Mucosa of stomach (tissue), 1 donor: ENCODE results near the gene CCDC69.
"Not testable (repeated sequence)": the region's sequence is repeated elsewhere in the genome, so short reads cannot be mapped to it uniquely, and the experiment has no call there.

Experiments used
- H3K27me3 ChIP-seq: one replicate; pipeline ENCODE4 v1.7.0; 2013; ENCODE audit warnings: mild to moderate bottlenecking, low read length; ENCODE audit not compliant: control insufficient read depth, insufficient read depth
- H3K36me3 ChIP-seq: one replicate; pipeline ENCODE4 v1.7.0; 2013; ENCODE audit warnings: low read length; ENCODE audit not compliant: control insufficient read depth, insufficient read depth
- H3K4me1 ChIP-seq: one replicate; pipeline ENCODE4 v1.7.0; 2013; ENCODE audit warnings: mild to moderate bottlenecking, low read length; ENCODE audit not compliant: control insufficient read depth, insufficient read depth
- H3K4me3 ChIP-seq: one replicate; pipeline ENCODE4 v1.7.0; 2013; ENCODE audit warnings: low read length
- H3K9ac ChIP-seq: one replicate; pipeline ENCODE4 v1.7.0; 2013; ENCODE audit warnings: mild to moderate bottlenecking, low read length, moderate library complexity
- H3K9me3 ChIP-seq: one replicate; pipeline ENCODE4 v1.7.0; 2013; ENCODE audit warnings: mild to moderate bottlenecking, low read length, moderate library complexity; ENCODE audit not compliant: control insufficient read depth
- donor health status: Pancreatic carcinoma.

CCDC69 gene

GRCh38 chr5:151223447-151224264 is at the start of gene CCDC69:
Gene CCDC69 (minus strand): TSS chr5:151224092. CDS start chr5:151223970, 122 bp downstream.
- Histone ChIP-seq H3K36me3 (no peaks in the 10 kb centered on the region), H3K27me3 (no peaks in the 10 kb centered on the region), H3K4me1 (peaks cover 13% of the 10 kb centered on the region), H3K9ac (peak within 1 kb of the TSS; percentile 66), H3K9me3 (no peaks in the 10 kb centered on the region), H3K4me3 (peak within 1 kb of the TSS; percentile 35)

DNA sequence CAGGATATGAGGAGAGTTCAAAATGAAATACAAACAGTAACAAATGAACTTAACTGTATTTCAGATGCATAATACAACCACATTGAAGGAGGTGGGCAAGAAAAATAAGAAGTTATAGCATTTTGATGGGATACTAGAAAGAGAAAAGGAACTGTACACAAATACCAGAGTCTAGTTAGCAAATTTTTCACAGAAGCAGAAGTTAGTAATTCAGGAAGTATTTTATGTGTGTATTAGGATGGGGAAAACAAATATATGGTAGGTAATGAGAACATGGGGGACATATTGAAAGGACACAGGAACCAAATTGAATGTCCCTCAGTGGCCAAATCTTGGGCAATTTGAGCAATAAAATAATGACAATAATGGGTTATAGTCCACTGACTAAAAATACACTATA is 47.4 kb upstream of the CCDC69 start:
- H3K9me3 ChIP-seq = no peaks in the 10 kb centered on the region
- H3K27me3 ChIP-seq = no peaks in the 10 kb centered on the region
- no peaks in the 10 kb centered on the region for H3K36me3 ChIP-seq
- no peaks in the 10 kb centered on the region for H3K4me1 ChIP-seq
- no peak overlapping the region for H3K4me3 ChIP-seq
- no peak overlapping the region for H3K9ac ChIP-seq

DNA sequence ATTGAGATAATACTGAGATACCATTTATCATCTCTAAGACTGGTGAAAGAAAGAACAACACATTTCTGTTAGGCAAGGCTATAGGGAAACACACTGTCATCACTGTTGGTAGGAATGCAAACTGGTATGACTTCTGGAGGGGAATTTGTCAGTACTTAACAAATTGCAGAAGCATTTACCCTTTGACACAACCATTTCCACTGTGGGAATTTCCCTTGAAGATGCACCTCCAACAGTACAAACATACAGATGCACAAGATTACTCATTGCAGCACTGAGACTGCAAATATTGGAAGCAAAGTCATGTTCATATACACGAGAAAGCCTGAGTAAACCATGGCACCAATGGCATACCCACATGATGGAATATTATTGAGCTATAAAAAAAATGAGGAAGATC is 46.7 kb upstream of the CCDC69 start:
- no peak overlapping the region for H3K4me3 ChIP-seq
- H3K36me3 ChIP-seq = no peaks in the 10 kb centered on the region
- no peaks in the 10 kb centered on the region for H3K9me3 ChIP-seq
- H3K27me3 ChIP-seq = no peaks in the 10 kb centered on the region
- no peak overlapping the region for H3K9ac ChIP-seq
- H3K4me1 ChIP-seq = no peaks in the 10 kb centered on the region

DNA sequence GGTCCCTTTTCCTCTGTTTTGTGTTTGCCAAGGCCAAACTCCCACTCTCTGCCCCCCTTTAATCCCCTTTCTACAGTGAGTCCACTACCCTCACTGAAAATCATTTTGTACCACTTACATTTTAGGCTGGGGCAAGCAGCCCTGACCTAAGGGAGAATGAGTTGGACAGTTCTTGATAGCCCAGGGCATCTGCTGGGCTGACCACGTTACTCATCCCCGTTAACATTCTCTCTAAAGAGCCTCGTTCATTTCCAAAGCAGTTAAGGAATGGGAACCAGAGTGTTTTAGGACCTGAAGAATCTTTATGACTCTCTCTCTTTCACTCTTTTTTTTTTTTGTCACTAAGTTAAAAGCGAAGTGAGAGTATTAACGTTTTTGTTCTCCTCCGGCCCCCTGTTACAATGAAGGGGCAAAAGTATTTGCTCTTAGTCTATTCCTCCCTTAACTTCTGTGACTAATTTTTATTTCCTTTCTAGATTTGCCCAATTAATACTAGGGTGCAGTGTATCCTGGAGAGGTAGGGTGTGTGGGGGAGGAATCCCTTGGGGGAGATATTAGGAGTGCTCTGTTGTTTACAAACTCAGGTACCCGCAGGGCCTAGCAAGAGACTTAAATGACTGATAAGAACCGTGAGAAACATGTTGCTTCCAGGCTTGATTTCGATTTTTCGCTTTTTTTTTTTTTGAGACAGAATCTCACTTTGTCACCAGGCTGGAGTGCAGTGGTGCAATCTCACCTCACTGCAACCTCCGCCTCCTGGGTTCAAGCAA is 43.8 kb upstream of the CCDC69 start:
- H3K9ac ChIP-seq = no peak overlapping the region
- no peak overlapping the region for H3K4me3 ChIP-seq
- H3K36me3 ChIP-seq = no peaks in the 10 kb centered on the region
- H3K4me1 ChIP-seq = peaks cover 14% of the 10 kb centered on the region
- no peaks in the 10 kb centered on the region for H3K27me3 ChIP-seq
- no peaks in the 10 kb centered on the region for H3K9me3 ChIP-seq

- no peaks in the 10 kb centered on the region for H3K36me3 ChIP-seq
- H3K9me3 ChIP-seq = no peaks in the 10 kb centered on the region
- no peak overlapping the region for H3K9ac ChIP-seq
- H3K4me3 ChIP-seq = no peak overlapping the region
- H3K4me1 ChIP-seq = peaks cover 14% of the 10 kb centered on the region
- no peaks in the 10 kb centered on the region for H3K27me3 ChIP-seq
Observed at GRCh38 chr5:151264113-151264512, 40.2 kb upstream of the CCDC69 start.

- no peaks in the 10 kb centered on the region for H3K36me3 ChIP-seq
- peaks cover 14% of the 10 kb centered on the region for H3K4me1 ChIP-seq
- H3K27me3 ChIP-seq = no peaks in the 10 kb centered on the region
- no peaks in the 10 kb centered on the region for H3K9me3 ChIP-seq
- H3K9ac ChIP-seq = no peak overlapping the region
- no peak overlapping the region for H3K4me3 ChIP-seq
Observed at GRCh38 chr5:151262532-151262931, 38.6 kb upstream of the CCDC69 start.

- Histone ChIP-seq H3K27me3 (no peaks in the 10 kb centered on the region), H3K9ac (no peak overlapping the region), H3K9me3 (no peaks in the 10 kb centered on the region), H3K36me3 (no peaks in the 10 kb centered on the region), H3K4me1 (peaks cover 14% of the 10 kb centered on the region), H3K4me3 (no peak overlapping the region)
Observed at GRCh38 chr5:151259931-151260330, 36.0 kb upstream of the CCDC69 start.

DNA sequence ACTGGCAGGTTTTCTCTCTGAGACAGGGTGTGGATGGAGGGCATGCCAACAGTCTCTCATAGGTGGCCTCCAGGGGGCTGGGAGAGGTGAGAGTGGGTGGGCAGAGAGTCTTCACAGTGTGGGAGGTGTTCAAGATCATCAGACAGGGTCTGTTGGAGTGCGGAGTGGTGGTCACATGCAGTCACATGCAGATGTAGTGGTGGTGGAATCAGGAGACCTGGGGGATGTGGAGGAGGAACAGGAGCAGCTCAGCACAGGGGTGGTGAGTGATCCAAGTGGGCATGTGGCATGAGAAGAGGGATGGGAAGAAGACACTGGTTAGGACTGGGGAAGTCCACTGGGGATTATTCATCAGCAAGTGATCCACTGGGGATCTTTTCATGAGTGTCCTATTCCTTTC is 34.9 kb upstream of the CCDC69 start:
- H3K4me3 ChIP-seq = no peak overlapping the region

GRCh38 chr5:151258201-151258611 is 34.3 kb upstream of the CCDC69 start:
- Histone ChIP-seq H3K4me3 (no peak overlapping the region), H3K36me3 (no peaks in the 10 kb centered on the region), H3K9ac (no peak overlapping the region), H3K27me3 (no peaks in the 10 kb centered on the region), H3K4me1 (peaks cover 7% of the 10 kb centered on the region), H3K9me3 (no peaks in the 10 kb centered on the region)

More for the DNA sequence above, 34.9 kb upstream of the CCDC69 start:
- no peaks in the 10 kb centered on the region for H3K9me3 ChIP-seq
- H3K9ac ChIP-seq = no peak overlapping the region
- no peaks in the 10 kb centered on the region for H3K27me3 ChIP-seq
- peaks cover 6% of the 10 kb centered on the region for H3K4me1 ChIP-seq
- H3K36me3 ChIP-seq = no peaks in the 10 kb centered on the region

- H3K4me3 ChIP-seq = no peak overlapping the region
- no peaks in the 10 kb centered on the region for H3K9me3 ChIP-seq
- no peak overlapping the region for H3K9ac ChIP-seq
- no peaks in the 10 kb centered on the region for H3K27me3 ChIP-seq
- peaks cover 9% of the 10 kb centered on the region for H3K4me1 ChIP-seq
- H3K36me3 ChIP-seq = no peaks in the 10 kb centered on the region
Observed at GRCh38 chr5:151257731-151258181, 33.9 kb upstream of the CCDC69 start.

DNA sequence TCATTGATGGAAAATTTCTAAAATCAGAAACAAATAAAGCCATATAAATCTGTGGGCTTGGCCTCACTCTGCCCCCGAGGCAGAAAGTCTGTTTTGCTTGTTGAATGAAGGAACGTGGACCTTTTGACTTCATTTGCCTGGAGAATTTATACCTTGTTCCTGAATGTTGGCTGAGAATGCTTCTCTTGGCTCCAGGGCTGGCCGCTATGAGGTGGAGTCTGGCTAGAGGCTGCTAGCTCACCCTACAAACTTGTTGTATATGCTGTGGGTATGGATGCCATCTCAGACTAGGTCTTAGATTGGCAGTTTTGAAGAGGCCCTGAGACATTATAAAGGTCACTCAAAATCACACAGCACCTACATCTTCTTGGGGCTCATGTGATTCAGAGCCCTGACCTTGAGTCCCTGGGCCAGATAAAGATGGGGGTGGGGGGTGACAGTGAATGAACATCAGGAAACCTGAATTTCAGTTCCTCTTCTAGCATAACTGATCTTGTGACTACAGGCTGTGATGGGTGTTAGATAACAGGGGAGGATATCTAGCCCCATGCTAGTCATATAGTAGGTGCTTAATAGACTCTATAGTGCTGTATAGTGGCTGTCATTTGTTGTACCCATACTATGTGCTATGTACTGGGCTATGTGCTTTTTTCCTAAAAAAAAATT is 31.9 kb upstream of the CCDC69 start:
- Histone ChIP-seq H3K9me3 (no peaks in the 10 kb centered on the region), H3K4me3 (no peak overlapping the region), H3K9ac (no peak overlapping the region), H3K27me3 (no peaks in the 10 kb centered on the region), H3K4me1 (peaks cover 9% of the 10 kb centered on the region), H3K36me3 (no peaks in the 10 kb centered on the region)

GRCh38 chr5:151254990-151255389 is 31.1 kb upstream of the CCDC69 start:
- not testable (repeated sequence) for H3K9me3 ChIP-seq, H3K27me3 ChIP-seq, H3K4me3 ChIP-seq, H3K4me1 ChIP-seq, H3K36me3 ChIP-seq, H3K9ac ChIP-seq
